Epidermal melanocyte (primary cell): ENCODE data around the gene HIVEP1.
"Not testable (repeated sequence)": the region's sequence is repeated elsewhere in the genome, so short reads cannot be mapped to it uniquely, and the experiment has no call there.

Experiments
- DNase-seq: peaks from one replicate; pipeline ENCODE4 v3.0.0; 2011; ENCODE audit warnings: low spot score; ENCODE audit not compliant: insufficient read length

HIVEP1 gene

DNA sequence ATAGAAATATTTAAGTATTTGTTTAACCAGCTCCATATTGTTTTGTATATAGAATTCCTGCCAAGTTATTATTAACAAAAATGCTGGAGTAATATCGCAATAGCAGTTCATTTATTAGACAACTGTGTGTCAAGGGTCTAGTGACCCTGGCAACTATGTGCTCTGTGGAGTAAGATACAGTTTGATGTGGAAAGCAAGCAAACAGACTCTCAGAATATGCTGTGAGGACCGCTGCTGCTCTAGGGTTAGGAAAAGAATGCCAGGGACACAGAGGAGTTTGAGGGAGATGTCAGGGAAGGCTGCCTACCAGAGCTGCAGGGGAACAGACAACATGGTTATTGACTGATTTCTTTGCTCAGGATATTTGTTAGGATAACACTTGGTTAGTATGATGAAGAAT, 71.2 kb downstream of the HIVEP1 start:
- no peak for DNase-seq

DNA sequence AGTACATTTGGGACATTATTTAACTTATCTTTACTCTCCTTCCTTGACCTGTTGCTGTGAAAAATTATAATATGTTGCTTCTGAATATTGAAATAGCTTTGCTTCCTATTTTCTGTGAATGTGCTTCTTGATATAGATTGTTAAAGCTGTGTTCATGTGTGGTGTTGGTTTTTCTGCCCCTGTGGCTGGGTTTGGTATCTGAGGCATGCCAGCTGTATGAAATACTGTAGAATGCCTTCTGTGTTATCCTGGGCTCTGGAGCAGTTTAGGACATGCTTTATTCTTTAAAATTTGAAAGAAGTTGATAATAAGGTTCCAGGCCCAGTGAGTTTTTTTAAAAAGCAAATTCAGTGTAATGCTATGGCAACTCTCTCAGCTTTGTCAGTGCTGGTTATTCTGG, 71.7 kb downstream of the HIVEP1 start:
- no peak for DNase-seq

DNA sequence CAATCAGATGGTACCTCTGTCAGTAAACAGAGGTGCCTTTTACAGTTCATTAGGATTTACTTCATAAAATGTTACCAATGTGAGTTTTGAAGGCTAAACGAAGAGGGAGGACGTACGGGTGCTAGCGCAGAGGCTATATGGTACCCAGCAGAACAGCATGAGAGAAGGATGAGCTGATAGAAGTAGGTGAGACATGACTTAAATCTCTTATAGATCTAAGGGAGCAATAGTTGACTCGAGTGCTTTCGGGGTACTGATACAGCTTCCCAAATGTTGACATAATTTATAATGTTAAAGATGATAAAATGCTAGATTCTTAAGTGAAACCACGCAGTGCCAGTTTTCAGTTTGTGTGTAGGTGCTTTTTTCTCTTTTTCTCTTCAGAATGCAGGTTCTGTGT, 72.6 kb downstream of the HIVEP1 start:
- no peak for DNase-seq

DNA sequence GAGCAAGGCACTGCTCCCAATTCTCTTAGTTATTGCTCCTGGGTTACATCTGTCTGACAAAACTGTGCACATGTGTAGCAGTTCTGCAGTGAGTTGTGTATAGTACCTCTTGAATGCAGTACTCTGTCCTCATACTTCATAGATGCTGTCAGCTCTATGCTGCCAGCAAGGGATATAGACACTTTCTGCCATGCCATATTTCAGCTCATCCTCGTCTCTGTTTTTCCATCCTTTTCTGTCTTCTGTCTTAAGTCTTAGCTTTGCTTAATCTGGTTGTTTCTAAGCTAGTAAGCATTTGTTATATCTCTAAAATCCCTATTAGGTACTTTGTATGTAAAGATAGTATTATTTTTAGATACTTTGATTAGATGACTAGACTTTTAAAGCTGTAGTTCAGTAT, 76.4 kb downstream of the HIVEP1 start:
- no peak for DNase-seq

DNA sequence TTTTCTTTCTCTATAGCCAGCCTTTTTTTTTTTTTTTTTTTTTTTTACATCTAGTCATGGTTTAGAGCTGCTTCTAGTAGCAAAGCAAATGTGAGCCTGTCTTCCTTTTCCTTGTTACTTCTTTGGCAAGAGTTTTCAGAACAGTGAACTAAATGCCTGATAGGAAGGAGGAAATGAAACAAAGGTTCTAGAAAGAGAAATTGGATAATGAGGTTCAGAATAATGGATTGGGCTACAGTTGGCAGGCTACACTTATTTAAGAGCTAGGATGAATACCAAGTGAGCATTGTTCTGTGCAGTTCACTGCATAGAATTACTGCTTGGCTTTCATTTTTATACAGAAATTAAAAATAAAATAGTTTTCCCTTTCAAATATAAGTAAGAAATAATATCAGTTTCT, 78.6 kb downstream of the HIVEP1 start:
- no peak for DNase-seq

DNA sequence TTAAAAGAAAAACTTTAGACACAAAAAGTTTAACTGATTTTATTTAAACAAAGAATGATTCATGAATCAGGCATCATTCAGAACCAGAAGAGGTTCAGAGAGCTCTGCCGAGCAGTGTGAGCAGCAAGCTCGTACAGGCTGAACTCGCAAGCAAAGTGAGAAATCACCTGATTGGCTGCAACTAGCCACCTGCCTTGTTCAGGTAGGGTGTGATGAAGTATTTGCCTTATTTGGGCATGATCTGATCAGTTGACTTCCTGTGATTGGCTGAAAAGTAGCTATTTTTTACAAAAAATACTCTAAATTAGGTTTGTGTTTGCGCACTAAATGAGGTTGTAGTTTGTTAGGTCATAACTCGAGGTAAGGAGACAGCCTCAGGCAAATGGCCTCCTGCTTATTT, 80.7 kb downstream of the HIVEP1 start:
- no peak for DNase-seq

DNA sequence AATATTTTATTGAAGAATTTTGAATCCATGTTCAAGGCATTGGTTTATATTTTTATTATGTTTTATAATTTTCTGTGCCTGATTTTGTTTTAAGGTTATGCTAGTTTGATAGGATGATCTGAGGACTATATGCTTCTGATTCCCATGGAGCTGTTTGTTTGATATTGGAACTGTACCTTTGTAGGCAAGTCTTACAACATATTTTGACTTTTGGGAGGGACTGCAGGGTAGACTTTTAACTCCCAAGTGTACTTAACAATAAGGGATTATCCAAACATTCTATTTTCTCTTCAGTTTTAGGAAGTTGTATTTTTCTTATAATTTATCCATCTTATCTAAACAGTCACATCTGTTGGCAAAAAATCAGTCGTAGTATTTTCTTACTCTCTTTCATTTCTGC, 82.6 kb downstream of the HIVEP1 start:
- no peak for DNase-seq

DNA sequence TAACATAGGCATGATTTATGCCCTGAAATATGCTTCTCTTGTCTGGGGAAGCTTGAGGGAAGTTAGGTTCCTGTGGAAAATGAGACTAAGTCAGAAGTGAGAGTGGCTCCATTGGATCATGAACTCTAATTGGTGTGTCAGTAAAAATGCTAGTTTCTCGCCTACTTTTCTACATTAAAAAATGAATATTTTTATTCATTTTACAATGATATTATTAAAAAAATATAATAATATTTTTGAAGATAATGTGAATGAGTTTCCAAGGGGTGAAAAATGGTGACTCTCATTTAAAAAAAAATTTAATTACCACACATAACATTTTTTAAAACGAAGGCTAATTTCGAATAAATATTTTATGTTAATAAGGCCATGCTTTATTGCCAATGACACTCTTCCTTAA, 84.2 kb downstream of the HIVEP1 start:
- DNase-seq = no peak

DNA sequence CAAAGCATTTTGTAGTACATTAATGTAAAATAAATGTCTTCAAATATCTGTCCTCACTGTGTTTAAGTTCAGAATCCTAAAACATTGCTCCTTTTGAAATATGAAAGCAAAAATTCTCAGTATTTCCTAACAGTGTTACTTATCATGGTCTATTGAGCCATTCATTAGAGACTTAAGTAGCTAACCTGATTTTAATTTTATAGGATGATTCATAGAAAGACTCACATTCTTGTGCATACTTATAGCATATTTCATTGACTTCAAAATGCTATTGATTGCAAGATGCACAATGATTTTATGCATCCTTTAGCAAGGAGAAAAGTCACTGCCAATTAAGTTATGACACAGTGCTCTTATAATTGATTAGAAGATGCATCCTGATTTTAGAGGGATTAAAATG, 85.7 kb downstream of the HIVEP1 start:
- no peak for DNase-seq

DNA sequence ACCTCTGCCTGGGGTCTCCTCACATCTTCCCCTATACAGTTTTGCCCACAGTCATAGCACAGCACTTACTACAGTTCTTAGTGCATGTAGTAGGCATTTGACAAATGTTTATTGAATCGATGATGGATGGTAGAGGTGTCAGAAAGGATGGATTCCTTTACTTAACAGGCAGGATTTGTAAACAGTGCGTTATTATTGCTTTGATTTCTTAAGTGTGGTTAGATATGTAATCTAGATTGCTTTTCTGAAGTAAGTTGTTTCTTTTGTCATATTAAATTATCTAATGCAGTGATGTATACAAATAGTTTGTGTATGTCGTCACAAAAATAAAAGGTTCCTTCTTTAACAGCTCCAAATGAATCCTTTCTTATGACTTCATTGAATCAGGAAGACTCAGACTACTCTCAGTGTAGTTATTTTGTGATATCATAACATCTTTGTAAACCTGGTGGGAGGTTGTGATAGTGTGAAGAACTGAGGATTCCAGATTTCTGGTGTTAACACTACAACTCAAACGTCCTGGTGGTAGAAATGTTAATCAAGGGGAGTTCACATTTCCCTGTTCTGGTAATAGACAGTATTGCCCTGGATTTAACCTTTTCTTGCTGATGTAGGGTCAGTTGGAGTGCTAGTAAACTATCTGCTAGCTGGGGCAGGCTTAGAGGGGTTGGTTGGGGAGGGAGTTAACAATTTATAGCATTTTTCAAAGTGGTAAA, 87.7 kb downstream of the HIVEP1 start:
- no peak for DNase-seq

DNA sequence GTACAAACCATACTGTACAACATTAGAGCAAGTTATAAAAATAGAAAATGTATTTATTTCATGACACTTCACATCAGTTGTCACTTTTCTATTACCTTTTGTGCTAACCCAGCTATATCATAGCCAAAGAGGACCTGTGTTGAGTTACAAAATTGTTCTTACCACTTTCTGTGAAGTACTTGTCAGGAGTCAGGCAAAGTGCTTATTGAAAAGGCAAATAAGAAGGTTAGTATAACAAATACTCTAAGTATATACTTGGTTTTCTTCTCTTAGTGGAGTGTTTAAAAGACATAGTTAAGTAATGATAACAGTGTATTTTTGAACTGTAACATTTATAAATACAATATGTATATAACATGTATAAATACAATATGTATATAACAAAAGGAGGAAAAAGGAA, 88.9 kb downstream of the HIVEP1 start:
- no peak for DNase-seq

DNA sequence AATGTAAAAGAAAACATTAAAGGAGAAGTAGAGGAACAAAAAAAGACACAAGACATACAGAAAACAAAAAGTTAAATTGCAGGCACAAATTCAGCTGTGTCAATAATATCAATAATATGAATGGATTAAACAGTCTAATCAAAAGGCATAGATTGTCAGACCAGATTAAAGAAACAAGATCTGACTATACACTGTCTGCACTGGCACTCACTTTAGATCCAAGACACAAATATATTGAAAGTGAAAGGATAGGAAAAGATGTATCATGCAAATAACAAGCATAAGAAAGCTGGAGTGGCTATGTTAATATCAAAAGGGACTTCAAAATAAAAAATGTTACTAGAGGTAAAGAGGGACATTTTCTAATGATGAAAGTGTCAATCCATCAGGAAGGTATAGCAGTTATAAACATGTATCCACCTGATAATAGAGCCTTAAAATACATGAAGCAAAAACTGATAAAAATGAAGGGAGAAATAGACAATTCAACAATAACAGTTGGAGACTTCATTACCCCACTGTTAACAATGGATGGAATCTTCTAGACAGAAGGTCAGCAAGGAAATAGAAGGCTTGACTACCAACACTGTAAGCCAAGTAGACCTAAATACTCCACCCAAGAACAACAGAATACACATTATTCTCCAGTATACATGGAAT, 89.7 kb downstream of the HIVEP1 start:
- no peak for DNase-seq

DNA sequence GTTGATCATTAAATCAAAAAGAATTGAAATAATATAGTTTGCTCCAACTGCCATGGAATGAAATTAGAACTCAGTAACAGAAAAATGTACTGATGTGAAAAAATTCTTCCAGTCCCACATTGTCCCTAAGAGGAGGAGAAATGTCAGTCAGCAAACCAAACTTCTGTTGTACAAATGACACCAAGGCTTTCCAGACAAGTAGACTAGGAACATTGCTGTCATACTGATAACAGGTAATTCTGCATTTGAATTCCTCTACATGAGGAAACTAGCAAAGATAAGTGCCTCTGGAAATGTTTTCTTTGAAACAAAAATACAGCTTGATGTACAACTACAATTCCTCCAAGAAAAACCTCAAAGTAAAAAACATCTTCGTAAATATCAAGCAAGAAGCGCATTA, 90.2 kb downstream of the HIVEP1 start:
- DNase-seq = no peak

DNA sequence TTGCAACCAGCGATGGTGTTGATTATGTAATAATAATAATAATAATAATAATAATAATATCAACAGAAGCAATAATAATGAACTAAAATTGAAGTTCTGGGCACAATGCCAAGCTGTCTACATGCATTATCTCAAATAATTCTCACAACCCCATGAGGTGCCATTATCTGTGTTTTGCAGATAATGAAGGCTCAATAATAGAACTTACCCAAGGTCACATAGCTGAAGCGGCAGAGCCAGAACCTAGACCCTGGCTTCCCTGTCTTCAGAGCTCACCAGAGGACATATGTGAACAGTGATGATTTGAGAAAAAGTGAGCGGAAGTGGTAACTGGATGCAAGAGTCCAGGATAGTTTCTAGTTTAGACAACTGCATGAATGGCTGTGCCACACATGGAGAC, 91.0 kb downstream of the HIVEP1 start:
- DNase-seq = no peak

DNA sequence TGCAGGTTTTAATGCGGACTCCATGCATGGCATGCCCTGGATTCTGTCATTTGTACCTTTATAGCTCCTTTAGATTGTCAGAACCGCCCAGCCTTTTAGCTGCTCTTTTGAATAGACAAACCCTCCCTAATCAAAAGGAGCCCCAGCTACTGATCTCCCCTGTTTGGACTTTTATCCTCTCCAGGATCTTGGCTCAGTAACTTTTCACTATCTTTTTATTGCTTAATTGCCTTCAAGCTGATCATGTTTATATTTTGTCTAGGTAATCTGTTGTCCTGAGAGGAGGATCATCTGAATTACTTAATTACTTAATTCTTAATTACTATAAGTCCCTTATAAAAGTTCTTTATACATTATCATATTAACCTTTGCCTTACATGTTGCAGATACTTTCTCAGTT, 93.2 kb downstream of the HIVEP1 start:
- no peak for DNase-seq

DNA sequence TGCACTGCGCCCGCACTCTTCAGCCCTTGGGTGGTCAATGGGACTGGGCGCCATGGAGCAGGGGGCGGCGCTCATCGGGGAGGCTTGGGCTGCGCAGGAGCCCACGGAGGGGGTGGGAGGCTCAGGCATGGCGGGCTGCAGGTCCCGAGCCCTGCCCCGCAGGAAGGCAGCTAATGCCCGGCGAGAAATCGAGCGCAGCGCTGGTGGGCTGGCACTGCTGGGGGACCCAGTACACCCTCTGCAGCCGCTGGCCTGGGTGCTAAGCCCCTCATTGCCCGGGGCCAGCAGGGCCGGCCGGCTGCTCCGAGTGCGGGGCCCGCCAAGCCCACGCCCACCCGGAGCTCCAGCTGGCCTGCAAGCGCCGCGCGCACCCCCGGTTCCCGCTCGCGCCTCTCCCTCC, 96.3 kb downstream of the HIVEP1 start:
- DNase-seq = not testable (repeated sequence)

DNA sequence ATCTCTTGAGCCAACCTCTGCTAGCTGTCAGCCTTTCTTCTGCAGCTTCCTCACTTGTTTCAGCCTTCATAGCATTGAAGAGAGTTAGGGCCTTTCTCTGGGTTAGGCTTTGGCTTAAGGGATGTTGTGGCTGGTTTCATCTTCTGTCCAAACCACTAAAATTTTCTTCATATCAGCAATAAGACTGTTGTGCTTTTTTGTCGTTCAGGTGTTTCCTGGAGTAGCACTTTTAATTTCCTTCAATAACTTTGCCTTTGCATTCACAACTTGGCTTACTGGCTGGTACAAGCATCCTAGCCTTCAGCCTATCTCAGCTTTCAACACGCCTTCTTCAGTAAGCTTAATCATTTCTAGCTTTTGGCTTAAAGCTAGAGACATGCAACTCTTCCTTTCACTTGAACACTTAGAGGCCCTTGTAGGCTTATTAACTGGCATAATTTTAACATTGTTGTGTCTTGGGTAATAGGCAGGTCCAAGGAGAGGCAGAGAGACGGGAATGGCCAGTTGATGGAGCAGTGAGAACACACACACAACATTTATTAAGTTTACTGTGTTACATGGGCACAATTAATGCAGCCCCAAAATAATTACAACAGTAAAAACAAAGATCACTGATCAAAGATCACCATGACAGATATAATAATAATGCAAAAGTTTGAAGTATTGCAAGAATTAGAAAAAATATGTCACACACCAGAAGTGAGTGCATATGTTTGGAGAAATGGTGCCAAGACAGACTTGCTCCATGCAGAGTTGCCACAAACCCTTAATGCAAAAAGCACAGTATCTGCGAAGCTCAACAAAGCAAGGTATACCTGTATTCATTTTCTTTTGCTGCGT, 98.6 kb downstream of the HIVEP1 start:
- no peak for DNase-seq

DNA sequence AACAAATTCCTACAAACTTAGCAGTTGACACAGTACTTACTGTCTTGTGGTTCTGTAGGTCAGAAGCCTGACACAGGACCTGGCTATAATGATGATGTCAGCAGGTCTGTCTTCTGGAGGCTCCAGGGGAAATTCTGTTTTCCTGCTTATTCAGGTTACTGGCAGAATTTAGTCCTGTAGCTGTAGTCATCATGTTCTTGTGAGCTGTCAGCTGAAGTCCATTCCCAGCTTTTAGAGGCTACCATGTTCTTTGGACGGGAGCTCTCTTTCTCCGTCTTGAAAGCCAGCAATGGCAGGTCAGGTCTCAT, 99.2 kb downstream of the HIVEP1 start:
- DNase-seq = no peak

DNA sequence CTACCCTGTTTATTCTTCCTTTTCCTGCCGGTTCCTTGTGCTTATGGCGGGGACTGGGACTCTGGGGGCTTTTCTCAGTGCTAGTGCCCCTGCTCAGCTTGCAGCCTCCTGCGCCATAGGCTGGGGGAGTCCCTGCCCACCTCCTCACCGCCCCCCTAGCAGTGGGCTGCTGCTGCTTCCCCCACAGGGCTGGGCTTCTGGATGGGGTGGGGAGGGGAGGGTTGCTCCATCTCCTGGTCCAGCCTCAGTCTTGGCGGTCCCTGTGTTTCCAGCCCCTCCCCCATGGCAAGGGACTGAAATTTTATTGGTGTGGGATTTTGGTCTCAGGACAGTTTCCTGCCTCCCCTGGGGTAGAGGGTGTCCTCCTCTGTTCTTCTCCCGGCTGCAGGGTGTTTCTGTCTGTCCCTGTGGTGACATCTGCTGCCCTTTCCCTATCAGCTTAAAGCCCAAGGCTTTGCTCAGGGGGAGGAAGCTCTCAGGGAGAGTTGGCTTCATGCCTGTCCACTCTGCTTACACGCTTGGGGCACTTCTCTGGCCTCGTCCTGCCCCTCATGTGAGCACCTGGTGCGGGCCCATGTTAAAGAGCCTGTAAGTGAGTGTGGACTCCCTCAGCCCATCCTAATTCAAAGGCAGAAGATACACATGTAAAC, 100.6 kb downstream of the HIVEP1 start:
- DNase-seq = no peak

DNA sequence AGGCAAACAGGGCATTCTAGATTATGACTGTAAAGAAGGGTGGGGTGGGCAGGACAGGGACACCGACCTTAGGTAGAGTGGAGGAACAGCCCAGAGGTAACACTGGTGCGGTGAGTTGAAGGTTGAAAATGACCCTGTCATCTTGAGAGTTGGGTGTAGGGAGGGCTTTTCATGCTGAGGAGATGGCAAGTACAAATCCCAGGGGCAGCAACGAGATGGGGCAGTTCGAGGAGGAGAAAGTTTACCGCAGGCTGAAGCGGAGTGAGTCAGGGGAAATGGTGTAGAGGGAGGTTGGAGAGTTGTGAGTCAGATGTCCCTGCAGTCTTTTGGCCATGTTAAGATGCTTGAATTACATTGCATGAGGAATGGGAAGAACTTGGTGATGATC, 101.1 kb downstream of the HIVEP1 start:
- no peak for DNase-seq

DNA sequence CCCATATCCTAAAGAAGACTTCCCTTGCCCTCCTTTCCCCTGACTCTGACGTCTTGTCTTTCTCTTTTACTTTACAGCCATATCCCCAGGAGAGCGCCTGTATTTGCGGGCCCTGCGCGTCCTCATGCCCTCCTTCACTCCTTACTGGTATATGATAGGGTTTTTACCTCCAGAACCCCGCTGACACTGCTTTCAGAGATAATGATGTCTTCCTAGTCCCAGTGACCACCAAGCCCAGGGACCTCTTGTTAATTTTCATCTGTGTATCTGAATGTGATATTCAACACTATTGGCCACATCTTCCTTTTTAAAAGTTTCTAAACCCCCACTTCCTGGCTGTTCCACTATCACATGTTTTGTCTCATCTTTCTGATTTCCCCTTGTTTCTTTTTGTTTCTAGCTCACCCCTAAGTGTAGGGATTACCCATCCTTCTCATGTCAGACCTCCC, 102.0 kb downstream of the HIVEP1 start:
- no peak for DNase-seq

DNA sequence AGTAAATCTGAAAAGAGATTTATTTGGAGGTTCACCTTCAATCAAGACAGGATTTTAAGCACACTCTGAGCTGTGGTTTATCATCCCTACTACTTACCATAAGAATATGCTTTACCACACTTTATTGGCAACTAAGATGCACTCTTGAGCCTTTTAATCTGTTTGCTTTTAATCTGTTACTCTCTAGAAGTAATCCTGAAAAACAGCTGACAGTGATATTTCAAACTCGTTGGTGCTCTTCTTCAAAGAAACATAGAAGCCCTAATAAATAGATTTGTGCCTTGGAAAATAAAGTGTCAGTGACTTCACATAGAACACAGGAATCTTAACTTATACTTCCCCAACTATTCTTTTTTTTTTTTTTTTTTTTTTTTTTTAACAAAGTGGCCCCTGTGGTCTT, 102.9 kb downstream of the HIVEP1 start:
- no peak for DNase-seq
